Cortex of kidney (tissue), 1 donor: ENCODE data around the gene MTCL1.

Experiments
- DNase-seq: peaks from one replicate; lab custom pipeline; 2025; lab: John Stamatoyannopoulos, UW

MTCL1 gene

DNA sequence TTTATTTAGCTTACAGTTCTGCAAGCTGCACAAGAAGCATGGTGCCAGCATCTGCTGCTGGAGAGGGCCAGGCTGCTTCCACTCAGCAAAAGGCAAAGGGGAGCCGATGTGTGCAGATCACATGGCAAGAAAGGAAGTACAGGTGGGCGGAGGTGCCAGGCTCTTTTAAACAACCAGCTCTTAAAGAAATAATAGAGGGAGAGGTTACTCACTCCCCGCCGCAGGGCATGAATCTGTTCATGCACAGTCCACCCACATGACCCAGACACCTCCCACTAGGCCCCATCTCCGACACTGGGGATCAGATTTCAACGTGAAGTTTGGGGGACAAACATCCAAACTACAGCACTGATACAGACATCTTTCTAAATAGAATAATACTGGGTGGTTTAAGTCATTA is 105.8 kb downstream of the MTCL1 start:
- no peak for DNase-seq

DNA sequence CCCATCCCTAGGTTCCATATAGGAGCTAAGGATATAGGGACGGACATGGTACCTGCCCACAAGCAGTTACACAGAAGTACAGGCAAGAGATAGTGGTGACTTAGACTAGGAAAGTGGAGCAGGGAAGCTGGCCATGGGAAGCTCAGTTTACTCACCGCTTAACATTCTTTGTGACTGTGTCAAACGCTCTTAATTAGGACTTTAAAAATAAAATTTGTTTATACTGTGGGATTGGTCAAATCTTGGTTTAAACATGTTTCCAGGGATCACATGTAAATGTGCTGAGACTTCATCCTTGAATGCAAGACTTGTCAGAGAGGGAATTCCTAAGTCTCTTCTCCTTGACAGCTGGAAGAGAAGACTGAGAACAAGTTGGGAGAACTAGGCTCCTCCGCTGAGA is 107.3 kb downstream of the MTCL1 start:
- DNase-seq, result no peak

DNA sequence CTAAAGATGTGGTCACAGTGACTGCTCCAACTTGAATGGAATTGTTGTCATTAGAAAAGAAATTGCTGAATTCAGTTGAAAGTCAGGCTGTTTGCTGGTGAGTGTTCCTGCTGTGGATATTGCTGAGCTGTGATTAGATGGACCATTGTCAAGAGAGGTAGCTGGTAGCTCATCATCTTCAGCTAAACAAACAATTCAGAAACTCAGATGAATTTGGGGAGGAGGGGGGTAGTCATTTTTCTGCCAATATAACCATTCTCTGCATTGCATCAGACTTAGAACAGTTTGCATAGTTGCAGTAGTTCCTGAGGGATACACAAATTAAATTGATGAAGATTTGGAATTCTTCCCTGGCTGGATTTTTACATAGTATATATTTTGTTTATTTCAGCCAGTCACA is 108.3 kb downstream of the MTCL1 start:
- DNase-seq, result no peak

DNA sequence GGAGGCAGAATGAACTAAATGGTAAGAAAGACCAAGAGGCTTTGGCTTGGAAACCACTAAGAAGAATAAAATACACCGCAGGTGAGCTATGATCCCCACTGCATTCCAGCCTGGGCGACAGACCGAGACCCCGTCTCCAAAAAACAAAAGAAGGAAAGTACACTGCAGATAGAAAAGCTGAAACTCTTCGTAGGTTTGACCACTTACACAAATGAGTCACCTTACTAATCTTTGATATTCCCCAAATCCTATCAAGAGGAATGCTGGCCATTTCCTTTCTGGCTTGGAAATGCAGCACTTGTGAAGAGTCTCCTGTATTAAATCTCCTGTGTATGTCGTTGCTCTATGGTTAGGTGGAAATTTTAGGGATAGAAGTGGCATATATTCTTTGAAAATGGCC is 108.8 kb downstream of the MTCL1 start:
- DNase-seq, result no peak

DNA sequence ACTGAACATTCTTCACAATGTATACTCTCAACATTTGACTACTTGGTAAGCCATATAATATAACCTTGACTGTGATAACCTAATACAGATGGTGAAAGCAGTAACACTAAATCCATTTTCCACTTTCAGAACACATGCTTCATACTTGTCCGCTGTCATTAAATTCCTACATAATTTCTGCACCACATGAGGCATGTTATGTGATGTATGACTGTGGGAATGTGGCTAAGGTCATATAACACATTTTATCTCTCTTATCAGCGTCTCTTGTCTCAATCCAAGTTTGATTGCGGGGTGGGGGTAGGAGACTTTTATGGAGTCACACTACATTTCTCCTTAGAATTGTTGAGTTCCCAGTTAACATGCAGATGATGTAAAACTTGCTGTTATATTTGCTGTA is 110.9 kb downstream of the MTCL1 start:
- DNase-seq, result no peak

DNA sequence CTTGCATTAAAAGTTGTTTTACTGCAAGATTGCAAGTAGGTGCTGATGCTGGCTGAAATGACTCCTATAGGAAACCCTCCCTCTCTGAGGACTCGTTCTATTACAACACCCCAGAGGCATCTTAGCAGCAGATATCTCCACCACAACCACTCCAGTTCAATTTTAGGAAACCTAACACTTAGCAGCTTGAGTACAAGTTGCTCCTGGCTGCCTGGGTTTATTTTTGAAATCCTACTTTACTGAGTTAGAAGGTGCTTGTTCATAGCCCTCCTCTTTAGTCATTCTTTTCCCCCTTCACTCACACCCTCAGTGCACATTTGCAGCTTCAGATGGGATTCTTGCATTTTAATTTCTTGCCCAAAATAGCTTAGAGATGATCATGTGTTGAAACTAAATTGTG is 111.5 kb downstream of the MTCL1 start:
- no peak for DNase-seq

DNA sequence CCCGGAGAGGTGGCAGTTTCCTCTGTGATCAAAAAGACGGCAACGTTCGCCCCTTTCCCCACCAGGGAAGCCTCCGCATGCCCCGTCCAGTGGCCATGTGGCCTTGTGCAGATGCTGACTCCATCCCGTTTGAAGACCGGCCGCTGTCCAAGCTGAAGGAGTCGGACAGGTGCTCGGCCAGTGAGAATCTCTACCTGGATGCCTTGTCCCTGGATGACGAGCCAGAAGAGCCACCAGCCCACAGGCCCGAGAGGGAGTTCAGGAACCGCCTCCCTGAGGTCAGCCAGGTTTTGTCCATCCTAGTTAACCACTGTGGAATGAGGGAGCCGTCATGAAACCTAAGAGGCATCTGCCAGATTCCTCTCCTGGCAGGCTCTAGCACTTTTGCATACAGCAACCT is 113.6 kb downstream of the MTCL1 start:
- no peak for DNase-seq

DNA sequence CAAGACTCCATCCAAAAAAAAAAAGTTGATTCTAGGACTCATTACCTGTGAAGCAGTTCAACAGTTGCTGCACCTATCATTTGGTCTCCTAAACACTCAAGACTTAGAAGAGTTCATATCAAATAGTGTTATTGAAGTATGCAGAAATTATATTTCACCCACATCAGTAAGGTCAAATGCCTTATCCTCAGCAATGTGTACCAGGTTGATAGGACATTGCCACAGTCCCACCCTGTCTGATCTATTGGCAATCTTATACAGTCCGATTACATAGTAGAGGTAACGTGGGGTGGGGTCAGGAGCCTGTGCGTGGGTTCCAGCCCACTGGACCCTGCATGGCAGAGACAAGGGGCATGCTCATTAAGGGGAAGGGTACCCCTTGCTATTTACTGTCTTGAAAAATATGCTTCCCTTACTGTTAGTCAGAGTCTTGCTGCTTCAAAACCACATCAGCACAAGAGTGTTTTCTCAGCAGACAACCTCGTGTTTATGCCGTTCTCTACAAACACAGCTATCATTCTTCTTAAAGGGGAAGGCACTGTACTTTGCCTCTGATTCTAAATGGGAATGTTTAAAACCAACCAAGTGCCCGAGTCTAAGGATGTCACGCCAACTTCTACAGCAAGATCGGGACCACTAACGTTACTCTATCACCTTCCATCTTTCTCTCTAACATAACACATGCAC is 115.2 kb downstream of the MTCL1 start:
- no peak for DNase-seq

DNA sequence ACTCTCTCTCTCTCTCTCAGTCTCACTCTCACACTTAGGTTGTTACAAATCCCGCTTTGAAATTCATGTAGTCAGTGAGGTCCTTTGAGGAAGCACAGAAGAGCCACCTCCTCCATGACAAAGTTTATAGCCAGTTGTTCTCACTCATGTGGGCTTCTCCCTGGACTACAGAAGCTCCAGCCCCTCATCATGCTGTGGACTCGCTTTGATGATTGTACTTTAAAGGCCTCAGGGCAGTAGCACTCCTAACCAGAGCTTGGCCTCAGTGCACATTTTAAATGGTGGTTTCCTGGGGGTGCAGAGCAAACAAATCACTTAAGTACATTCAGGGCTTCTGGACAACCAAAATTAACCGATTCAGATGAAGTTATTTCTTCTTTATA is 115.7 kb downstream of the MTCL1 start:
- DNase-seq, result no peak

DNA sequence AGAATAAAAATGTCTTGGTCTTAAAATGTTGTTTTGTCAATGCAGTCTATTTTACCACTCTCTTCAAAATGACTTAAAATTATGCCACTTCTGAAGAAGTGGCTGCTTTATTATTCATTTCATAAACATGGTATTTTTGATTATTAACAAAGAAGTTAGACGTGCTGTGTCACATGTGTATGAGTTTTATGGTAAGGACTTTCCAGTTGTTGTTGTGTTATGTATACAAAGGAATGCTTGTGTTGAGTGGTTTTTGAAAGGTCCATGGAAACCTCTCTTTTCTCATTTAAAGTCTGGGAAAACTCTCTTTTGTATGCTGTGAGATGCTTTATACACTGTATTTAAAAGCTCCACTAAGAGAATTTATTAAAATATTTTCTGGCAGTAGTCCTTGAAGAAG is 116.2 kb downstream of the MTCL1 start:
- no peak for DNase-seq

DNA sequence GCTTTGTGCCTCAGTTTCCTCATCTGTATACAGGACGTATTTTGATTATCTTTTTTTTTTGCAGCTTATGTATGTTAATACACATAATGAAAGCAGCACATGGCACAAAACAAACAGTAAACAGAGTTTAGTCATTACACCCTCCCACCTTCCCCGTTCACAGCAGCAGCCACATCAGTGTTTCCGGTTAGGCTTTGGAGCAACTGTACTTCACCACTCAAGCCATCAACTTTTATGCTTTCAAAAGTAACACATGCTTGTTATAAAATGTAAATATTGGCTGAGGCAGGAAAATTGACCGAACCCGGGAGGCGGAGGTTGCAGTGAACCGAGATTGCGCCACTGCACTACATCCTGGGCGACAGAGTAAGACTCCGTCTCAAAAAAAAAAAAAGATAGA is 117.3 kb downstream of the MTCL1 start:
- DNase-seq, result no peak

DNA sequence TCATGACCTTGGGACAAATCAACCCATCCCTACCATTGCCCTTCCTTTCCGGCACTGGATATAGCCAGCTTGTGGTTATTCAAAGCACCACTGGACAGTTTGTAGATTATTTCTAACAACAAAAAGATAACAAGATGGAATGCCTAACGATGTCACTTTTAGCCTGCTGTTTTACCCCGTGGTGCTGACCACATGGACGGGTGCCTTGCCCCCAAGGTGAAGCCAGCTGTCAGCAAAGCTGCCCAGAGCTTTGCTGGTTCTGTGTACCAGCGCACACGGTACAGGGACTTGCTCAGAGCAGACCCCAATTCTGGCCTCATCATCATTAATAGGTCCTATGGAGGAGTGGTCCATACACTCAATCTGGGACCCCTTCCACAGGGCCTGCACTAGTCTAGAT is 118.2 kb downstream of the MTCL1 start:
- DNase-seq, result no peak

DNA sequence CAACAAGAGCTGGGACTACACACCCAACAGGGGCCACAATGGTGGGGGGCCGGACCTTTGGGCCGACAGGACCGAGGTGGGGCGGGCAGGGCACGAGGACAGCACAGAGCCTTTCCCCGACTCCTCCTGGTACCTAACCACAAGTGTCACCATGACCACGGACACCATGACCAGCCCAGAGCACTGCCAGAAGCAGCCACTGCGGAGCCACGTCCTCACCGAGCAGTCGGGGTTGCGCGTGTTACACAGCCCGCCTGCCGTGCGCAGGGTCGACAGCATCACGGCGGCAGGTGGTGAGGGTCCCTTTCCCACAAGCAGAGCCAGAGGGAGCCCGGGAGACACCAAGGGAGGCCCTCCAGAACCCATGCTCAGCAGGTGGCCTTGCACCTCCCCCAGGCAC is 119.5 kb downstream of the MTCL1 start:
- no peak for DNase-seq

DNA sequence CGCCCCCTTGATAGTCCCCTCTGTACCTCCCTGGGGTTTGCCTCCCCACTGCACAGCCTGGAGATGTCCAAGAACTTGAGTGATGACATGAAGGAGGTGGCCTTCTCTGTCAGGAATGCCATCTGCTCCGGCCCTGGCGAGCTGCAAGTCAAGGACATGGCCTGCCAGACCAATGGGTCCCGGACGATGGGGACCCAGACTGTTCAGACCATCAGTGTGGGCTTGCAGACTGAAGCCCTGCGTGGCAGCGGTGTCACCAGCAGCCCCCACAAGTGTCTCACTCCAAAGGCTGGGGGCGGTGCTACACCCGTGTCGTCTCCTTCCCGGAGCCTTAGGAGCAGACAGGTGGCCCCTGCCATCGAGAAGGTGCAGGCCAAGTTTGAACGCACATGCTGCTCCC is 119.9 kb downstream of the MTCL1 start:
- DNase-seq, result no peak

DNA sequence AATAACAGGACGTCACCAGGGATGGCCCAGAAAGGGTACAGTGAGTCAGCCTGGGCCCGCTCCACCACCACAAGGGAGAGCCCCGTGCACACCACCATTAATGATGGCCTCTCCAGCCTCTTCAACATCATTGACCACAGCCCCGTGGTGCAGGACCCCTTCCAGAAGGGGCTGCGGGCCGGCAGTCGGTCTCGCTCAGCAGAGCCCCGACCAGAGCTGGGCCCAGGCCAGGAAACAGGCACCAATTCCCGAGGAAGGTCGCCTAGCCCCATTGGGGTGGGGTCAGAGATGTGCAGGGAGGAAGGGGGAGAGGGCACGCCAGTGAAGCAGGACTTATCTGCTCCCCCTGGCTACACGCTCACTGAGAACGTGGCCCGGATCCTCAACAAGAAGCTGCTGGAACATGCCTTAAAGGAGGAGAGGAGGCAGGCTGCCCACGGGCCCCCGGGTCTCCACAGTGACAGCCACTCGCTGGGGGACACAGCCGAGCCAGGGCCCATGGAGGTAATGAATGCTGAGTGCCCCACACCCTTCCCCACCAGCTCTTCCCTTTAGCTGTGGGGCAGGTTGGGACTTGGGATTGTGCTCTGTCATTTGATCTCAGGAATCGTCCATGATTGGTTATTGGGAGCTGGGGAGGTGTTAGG is 120.5 kb downstream of the MTCL1 start:
- DNase-seq, result no peak

DNA sequence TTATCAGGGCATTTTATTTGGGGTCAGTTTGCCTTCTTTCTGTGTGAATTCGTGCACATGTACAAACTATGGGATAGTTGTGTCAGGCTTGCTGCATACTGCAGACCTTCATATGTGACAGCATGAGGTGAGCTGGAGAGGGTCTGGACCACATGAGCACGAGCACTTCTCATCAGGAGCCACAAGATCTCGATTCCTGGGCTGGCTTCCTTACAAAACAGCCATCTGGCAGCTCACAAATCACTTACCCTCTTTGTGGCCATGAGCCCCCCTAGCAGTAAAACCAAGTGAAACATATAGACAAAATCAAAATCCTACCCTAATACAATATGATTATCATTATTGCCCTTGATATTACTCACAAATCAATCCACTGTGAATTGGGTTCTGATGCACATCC is 121.2 kb downstream of the MTCL1 start:
- DNase-seq, result no peak

DNA sequence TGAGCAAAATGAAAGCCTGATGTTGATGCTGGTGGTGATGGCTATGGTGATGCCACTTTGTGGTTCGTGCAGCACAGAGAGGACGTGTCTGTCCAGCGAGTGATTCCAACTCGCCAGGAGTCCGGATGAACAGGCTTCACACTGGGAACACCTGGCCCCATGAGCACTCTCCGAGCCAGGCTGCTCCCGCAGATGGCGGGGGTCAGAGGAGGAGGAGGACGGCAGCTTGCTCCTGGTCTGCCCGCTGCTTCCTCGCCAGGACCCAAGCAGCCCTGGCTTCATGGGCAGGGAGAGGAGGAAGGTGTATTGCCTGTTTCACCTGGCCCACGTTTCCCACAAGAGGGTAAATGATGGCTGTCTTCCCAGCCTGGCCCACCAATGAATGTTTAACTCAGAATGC is 121.6 kb downstream of the MTCL1 start:
- DNase-seq, result no peak

DNA sequence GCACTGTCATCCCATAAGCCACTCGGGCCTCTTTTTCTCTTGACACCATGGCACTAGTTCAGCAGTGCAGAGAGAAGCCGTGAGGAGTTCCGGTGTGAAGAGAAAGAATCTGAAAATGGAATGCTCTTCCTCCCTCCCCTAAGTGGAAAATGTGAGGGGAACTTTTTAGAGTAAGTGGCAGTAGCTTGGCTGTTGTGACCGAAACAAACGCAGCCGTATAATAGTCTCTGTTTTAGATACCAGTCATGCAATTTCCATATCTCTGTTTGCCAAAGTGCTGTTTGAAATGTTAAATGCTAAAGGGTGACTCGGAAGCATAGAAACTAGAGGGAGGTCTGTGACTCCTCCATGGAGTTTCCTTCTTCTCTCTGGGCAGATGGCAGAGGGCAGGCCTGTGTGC is 122.9 kb downstream of the MTCL1 start:
- DNase-seq, result no peak

DNA sequence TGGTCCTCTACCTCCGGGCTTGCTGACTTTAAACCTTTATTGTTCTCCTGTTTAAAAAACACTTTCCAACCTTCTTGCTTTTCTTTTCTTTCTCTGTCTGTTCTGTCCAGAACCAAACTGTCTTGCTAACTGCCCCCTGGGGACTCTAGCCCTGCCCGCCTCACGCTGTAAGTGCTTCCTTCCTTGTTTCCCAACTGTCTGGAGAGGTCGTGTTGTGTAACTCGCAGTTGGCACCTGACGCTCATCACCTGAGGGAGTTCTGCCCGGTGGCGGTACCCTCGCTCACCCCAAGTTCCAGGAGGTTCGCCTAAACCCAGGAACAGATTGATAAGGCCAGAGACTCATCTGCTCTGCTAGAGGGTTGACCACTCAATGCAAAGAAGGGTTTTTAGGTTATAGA is 123.4 kb downstream of the MTCL1 start:
- no peak for DNase-seq

DNA sequence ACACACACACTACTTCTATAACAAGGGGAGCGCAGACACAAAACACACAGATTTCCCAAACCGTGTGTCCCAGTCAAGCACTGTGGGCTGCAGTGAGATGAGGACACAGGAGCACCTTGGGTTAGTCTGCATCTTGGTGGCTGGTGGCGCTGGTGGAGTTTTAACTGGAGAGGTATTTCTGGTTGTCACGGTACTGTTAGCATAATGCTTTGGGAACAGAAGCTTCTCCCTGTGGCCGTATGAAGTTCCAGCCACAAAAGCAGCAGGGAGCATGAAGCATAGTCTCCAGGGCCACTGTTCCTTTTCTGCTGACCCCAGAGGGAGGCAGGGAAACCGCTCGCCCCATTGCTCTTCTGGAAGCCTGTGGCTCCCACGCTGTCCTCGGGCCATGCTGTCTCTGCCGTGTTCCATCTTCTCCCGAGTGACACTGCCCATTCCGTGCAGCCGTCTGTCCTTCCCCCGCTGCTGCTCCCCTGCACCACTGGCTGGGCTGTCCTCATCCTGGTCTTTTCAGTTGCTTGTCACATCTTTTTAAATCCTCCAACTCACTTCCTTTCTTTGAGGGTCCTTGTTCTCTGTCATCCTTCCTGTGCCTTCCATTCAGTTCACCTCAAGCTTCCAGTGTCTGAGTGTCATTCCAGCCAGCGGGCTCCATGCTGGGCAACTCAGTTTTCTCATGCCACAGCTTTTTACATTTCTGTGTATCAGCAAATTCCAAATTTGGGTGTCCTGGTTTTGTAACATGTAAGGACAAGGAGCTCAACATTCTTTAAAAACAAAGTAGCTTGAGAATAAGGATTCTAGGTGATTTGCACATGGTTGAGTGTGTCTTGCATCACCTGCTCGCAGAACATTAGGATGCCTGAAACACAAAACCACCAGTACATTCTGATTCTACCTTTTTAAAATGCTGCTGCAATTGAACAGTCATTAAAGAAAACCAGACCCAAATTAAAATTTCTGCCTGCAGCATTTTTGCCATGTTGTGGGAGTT is 125.0 kb downstream of the MTCL1 start:
- no peak for DNase-seq

DNA sequence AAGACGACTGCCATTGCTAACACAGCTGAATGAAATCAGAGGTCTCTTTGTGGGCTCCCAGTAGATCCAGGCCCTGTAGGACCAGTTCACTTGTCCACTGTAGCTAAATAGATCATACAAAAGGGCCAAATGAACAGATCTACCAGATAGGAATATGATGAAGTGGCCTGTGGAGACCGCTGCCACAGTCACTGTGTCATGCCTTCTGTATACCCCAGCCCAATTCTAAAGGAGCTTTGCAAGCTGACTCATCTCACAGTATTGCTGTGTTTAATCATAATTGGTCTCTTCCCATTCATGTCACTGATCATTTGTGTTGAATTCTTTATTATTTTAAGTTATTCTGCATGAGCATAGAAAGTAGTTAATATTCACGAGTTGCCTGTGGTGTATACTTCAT is 125.8 kb downstream of the MTCL1 start:
- no peak for DNase-seq

DNA sequence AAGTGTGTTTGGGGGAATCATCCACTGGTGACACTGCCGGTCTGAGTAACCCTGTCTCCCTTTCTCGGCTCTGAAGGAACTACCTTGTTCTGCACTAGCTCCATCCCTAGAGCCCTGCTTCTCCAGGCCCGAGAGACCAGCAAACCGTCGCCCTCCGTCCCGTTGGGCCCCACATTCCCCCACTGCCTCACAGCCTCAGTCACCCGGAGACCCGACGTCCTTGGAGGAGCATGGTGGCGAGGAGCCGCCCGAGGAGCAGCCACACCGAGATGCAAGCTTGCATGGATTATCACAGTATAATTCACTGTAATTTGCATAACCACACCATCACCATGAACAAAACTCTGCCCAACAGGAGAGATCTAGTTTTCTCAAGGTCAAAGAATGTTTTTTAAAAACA is 126.2 kb downstream of the MTCL1 start:
- no peak for DNase-seq

DNA sequence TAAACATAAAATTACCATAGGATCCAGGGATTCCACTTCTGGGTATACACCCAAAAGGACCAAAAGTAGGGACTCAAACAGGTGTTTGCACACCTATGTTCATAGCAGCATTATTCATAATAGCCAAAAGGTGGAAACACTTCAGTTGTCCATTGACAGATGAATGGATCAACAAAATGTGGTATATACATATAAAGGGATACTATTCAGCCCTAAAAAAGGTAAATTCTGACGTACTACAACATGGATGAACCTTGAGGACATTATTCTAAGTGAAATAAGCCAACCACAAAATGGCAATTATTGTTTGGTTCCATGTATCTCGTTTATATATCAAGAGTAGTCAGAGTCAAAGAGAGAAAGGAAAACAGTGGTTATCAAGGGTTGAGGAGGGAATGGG is 128.1 kb downstream of the MTCL1 start:
- no peak for DNase-seq
